HCT116 (cell line): ENCODE results near the gene ITM2B. TPM values are rescaled to one million over a fixed set of nuclear protein-coding genes. Genes with fewer than 3 reads are reported as not detected.

Experiments used
- ATAC-seq: fragments of 200-7000 bp; cut with Tn5 transposase; 2 replicates; pipeline ENCODE4 v1.9.1; 2020; ENCODE audit warnings: mild to moderate bottlenecking, moderate library complexity
- BruUV-seq: library from RNA; stranded (reverse); fragments of 400-500 nt; replicated peaks from 2 replicates; lab custom pipeline; 2021; lab: Mats Ljungman, UMichigan
- CTCF ChIA-PET: fragments of 300-600 bp; sonication (Branson Sonifier 250); formaldehyde crosslinking; loops from one replicate; lab custom pipeline; 2021; ENCODE audit warnings: antibody characterized with exemption; lab: Charles Lee
- POLR2A ChIA-PET: fragments of 300-600, 350-600 bp; sonication (Branson Sonifier 250); formaldehyde crosslinking; loops from one replicate; lab custom pipeline; 2021; ENCODE audit warnings: antibody characterized with exemption; lab: Charles Lee
- RAD21 ChIA-PET, 2 experiments: fragments of 300-600 bp; sonication (Branson Sonifier 250); formaldehyde crosslinking; loops; one replicate each; lab custom pipeline; 2023; ENCODE audit warnings: low total read pairs in 2 of 2; ENCODE audit not compliant: uncharacterized antibody in 2 of 2, unreplicated experiment in 2 of 2, low non-redundant PET in 1 of 2; lab: Charles Lee
- DNase-seq: peaks from one replicate; pipeline ENCODE4 v3.0.0-alpha.2; 2010; ENCODE audit warnings: low read depth, low spot score
- H2AFZ ChIP-seq: fragments of 200-600 bp; shearing (Covaris generic), sonication (generic); 2 replicates; pipeline ENCODE4 v1.6.1; 2017; ENCODE audit warnings: low read depth, mixed run types, mixed read lengths, antibody characterized with exemption, low read length; ENCODE audit not compliant: poor library complexity, severe bottlenecking
- H3K27ac ChIP-seq: 2 replicates; pipeline ENCODE4 v1.5.1; 2012; ENCODE audit warnings: low read depth, low read length
- H3K27me3 ChIP-seq: fragments of 200-600 bp; sonication (generic); 2 replicates; pipeline ENCODE4 v1.6.1; 2016; ENCODE audit warnings: mixed run types, low read length, mixed read lengths; ENCODE audit not compliant: insufficient read depth
- H3K36me3 ChIP-seq, 2 experiments: fragments of 200-500 bp in 1 of 2; fragments of 200-600 bp in 1 of 2; sonication (Bioruptor generic) in 1 of 2; sonication (generic) in 1 of 2; 2 replicates each; pipeline versions ENCODE4 v1.5.1 to v1.6.1; 2014 to 2016; ENCODE audit warnings: low read length in 2 of 2, inconsistent platforms in 1 of 2, mixed read lengths in 1 of 2, mixed run types in 1 of 2; ENCODE audit not compliant: insufficient read depth in 2 of 2, control insufficient read depth in 1 of 2
- H3K4me1 ChIP-seq, 2 experiments: fragments of 200-600 bp in 1 of 2; sonication (generic) in 1 of 2; 2 replicates each; pipeline versions ENCODE4 v1.5.1 to v1.6.1; 2012 to 2017; ENCODE audit warnings: low read length in 2 of 2, inconsistent platforms in 1 of 2, mild to moderate bottlenecking in 1 of 2, mixed read lengths in 1 of 2, mixed run types in 1 of 2, moderate library complexity in 1 of 2; ENCODE audit not compliant: insufficient read depth in 2 of 2, control insufficient read depth in 1 of 2
- H3K4me2 ChIP-seq: fragments of 200-600 bp; sonication (generic); 2 replicates; pipeline ENCODE4 v1.6.1; 2017; ENCODE audit warnings: mixed run types, low read length, mixed read lengths
- H3K4me3 ChIP-seq, 2 experiments: fragments of 200-600 bp in 1 of 2; sonication (generic) in 1 of 2; replicated peaks in 1 of 2; 2 replicates each; pipeline ENCODE4 v1.5.1; 2011 to 2016; ENCODE audit warnings: low read length in 2 of 2, control low read depth in 1 of 2, low read depth in 1 of 2, mild to moderate bottlenecking in 1 of 2, mixed read lengths in 1 of 2, mixed run types in 1 of 2
- H3K79me2 ChIP-seq: fragments of 200-600 bp; sonication (generic); 2 replicates; pipeline ENCODE4 v1.6.1; 2017; ENCODE audit warnings: mild to moderate bottlenecking, mixed run types, low read length, moderate library complexity, mixed read lengths; ENCODE audit not compliant: insufficient read depth
- H3K9ac ChIP-seq: fragments of 200-600 bp; sonication (generic); 2 replicates; pipeline ENCODE4 v1.6.1; 2016; ENCODE audit warnings: low read length, mixed read lengths
- H3K9me2 ChIP-seq: fragments of 200-600 bp; sonication (generic), shearing (Covaris generic); 2 replicates; pipeline ENCODE4 v1.6.1; 2017; ENCODE audit warnings: mixed run types, mild to moderate bottlenecking, moderate library complexity; ENCODE audit not compliant: insufficient read depth
- H3K9me3 ChIP-seq, 2 experiments: fragments of 200-500 bp in 1 of 2; fragments of 200-600 bp in 1 of 2; sonication (Bioruptor generic) in 1 of 2; sonication (generic) in 1 of 2; 2 replicates each; pipeline ENCODE4 v1.6.1; 2014 to 2017; ENCODE audit warnings: low read length in 2 of 2, mixed read lengths in 2 of 2, inconsistent platforms in 1 of 2, low read depth in 1 of 2, mild to moderate bottlenecking in 1 of 2, mixed run types in 1 of 2, moderate library complexity in 1 of 2; ENCODE audit not compliant: control insufficient read depth in 1 of 2, insufficient read depth in 1 of 2
- H4K20me1 ChIP-seq: fragments of 200-600 bp; sonication (generic), shearing (Covaris generic); 2 replicates; pipeline ENCODE4 v1.6.1; 2017; ENCODE audit warnings: mixed run types, mild to moderate bottlenecking, moderate library complexity; ENCODE audit not compliant: insufficient read depth
- ELF1 ChIP-seq: IDR thresholded peaks from 2 replicates; pipeline ENCODE4 v1.6.1; 2012; ENCODE audit warnings: low read depth, borderline replicate concordance
- EZH2 ChIP-seq: fragments of 200-600 bp; sonication (generic); IDR thresholded peaks from 2 replicates; pipeline ENCODE4 v1.6.1; 2017; ENCODE audit warnings: antibody characterized with exemption, mixed run types
- FOSL1 ChIP-seq: IDR thresholded peaks from 2 replicates; pipeline ENCODE4 v1.6.1; 2012; ENCODE audit warnings: low read depth
- JUND ChIP-seq: IDR thresholded peaks from 2 replicates; pipeline ENCODE4 v1.6.1; 2012
- SIN3A ChIP-seq: IDR thresholded peaks from 2 replicates; pipeline ENCODE4 v1.6.1; 2012; ENCODE audit warnings: low read depth
- YY1 ChIP-seq: IDR thresholded peaks from 2 replicates; pipeline ENCODE4 v1.6.1; 2011; ENCODE audit warnings: low read length, low read depth, moderate library complexity, mild to moderate bottlenecking; ENCODE audit not compliant: insufficient replicate concordance; ENCODE audit errors: extremely low read depth
- ZNF274 ChIP-seq: fragments of 200-500 bp; sonication (Bioruptor generic); IDR thresholded peaks from 2 replicates; pipeline ENCODE4 v1.6.1; 2014; ENCODE audit warnings: mild to moderate bottlenecking, low read depth, low read length, inconsistent platforms
- intact Hi-C: fragments of 100-400 bp; cut with micrococcal nuclease; formaldehyde crosslinking; loops from 2 replicates; pipeline ENCODE4 v1.10.0; 2022
- total RNA-seq: library from RNA; stranded (reverse); gene quantifications from one replicate; pipeline ENCODE4 v1.2.1, GENCODE V29; 2021; ENCODE audit not compliant: unreplicated experiment
- TF ChIP-seq, protein P1 (sequence below), 3 experiments: fragments of 200-600 bp in 1 of 3; sonication (generic) in 1 of 3; IDR thresholded peaks in 2 of 3; conservative IDR thresholded peaks in 1 of 3; 2 replicates each; pipeline ENCODE4 v1.5.1; 2012 to 2017; ENCODE audit warnings: low read depth in 2 of 3, low read length in 2 of 3, antibody characterized with exemption in 1 of 3, borderline replicate concordance in 1 of 3, control low read depth in 1 of 3, mild to moderate bottlenecking in 1 of 3, mixed read lengths in 1 of 3, mixed run types in 1 of 3, moderate library complexity in 1 of 3; ENCODE audit not compliant: insufficient read depth in 1 of 3

The ITM2B gene
- total RNA-seq, 1 experiment from 2014 or later, result 124 TPM

DNA sequence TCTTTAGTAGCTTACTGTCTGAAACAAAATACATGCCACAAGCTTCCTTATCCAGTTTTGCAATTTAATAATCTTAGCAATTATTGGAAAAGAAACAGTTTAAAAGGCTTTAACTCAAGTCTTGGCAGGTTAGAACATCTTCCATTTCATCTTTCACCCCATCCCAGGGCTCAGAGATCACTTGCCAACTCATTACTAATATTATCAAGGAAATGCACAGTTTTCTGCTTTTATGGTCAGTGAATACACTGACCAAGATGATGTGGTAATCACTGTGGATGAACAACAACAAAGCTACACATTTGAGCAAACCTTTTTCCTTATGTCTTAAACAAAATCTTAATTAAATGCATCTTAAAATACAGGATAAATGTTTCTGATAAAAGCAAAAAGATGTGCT lies 48.0 kb upstream of the ITM2B start:
- H3K4me2 ChIP-seq, result no peak overlapping the region
- H4K20me1 ChIP-seq, result no peaks in the 10 kb centered on the region
- ChIA-PET POLR2A (no interaction called here), RAD21 (no interaction called here), CTCF (no interaction called here)
- TF ChIP-seq EZH2 (no peak), ELF1 (no peak), SIN3A (no peak), YY1 (no peak)
- no peaks in the 10 kb centered on the region for H3K27me3 ChIP-seq
- DNase-seq (no peak), ATAC-seq (no peak)
- H3K9me2 ChIP-seq, result no peaks in the 10 kb centered on the region
- intact Hi-C loops, result no loop called here
- H3K9me3 ChIP-seq, result no peaks in the 10 kb centered on the region
- no peak overlapping the region for H3K9ac ChIP-seq
- BruUV-seq, result no TSS peak
- H3K4me1 ChIP-seq, result no peaks in the 10 kb centered on the region
- H3K4me3 ChIP-seq, result no peak overlapping the region
- H3K79me2 ChIP-seq, result no peaks in the 10 kb centered on the region
- no peaks in the 10 kb centered on the region for H3K36me3 ChIP-seq
- no peak overlapping the region for H2AFZ ChIP-seq
- no peak overlapping the region for H3K27ac ChIP-seq

DNA sequence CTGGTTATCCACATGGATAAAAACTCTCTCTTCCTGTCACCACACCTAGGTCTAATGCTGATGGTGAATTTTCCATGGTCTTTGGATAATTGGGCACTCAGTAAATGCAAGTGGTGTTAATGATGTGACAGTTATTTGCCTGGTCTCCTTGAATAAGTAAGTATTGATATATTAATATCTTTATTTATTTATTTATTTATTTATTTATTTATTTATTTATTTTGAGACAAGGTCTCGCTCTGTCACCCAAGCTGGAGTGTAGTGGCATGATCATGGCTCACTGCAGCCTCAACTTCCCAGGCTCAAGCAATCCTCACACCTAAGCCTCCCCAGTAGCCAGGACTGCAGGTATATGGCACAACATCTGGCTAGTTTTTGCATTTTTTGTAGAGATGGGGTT lies 46.3 kb upstream of the ITM2B start:
- H3K4me2 ChIP-seq, result no peak overlapping the region
- DNase-seq, result no peak
- no TSS peak for BruUV-seq
- no peaks in the 10 kb centered on the region for H3K36me3 ChIP-seq
- no peak for ATAC-seq
- intact Hi-C loops, result no loop called here
- CTCF ChIA-PET, result no interaction called here
- H3K9ac ChIP-seq, result no peak overlapping the region
- H3K27ac ChIP-seq, result no peak overlapping the region
- H3K4me3 ChIP-seq, result no peak overlapping the region
- no peaks in the 10 kb centered on the region for H3K9me2 ChIP-seq
- no peaks in the 10 kb centered on the region for H3K4me1 ChIP-seq
- TF ChIP-seq ZNF274 (no peak), JUND (no peak), EZH2 (no peak), FOSL1 (no peak), YY1 (no peak), ELF1 (no peak)
- TF ChIP-seq, protein P1, sequence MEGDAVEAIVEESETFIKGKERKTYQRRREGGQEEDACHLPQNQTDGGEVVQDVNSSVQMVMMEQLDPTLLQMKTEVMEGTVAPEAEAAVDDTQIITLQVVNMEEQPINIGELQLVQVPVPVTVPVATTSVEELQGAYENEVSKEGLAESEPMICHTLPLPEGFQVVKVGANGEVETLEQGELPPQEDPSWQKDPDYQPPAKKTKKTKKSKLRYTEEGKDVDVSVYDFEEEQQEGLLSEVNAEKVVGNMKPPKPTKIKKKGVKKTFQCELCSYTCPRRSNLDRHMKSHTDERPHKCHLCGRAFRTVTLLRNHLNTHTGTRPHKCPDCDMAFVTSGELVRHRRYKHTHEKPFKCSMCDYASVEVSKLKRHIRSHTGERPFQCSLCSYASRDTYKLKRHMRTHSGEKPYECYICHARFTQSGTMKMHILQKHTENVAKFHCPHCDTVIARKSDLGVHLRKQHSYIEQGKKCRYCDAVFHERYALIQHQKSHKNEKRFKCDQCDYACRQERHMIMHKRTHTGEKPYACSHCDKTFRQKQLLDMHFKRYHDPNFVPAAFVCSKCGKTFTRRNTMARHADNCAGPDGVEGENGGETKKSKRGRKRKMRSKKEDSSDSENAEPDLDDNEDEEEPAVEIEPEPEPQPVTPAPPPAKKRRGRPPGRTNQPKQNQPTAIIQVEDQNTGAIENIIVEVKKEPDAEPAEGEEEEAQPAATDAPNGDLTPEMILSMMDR (IDR thresholded peaks at IDR 0.05 in 2 of 3, conservative IDR thresholded peaks at IDR 0.05 in 1 of 3; ENCODE audit: borderline replicate concordance in 1 of 3, insufficient read depth in 1 of 3, low read depth in 2 of 3, low read length in 2 of 3), result no peak
- H3K79me2 ChIP-seq, result no peaks in the 10 kb centered on the region
- H4K20me1 ChIP-seq, result no peaks in the 10 kb centered on the region
- no peaks in the 10 kb centered on the region for H3K27me3 ChIP-seq
- H2AFZ ChIP-seq, result no peak overlapping the region
- RAD21 ChIA-PET, result no interaction called here
- no peaks in the 10 kb centered on the region for H3K9me3 ChIP-seq
- POLR2A ChIA-PET, result no interaction called here
